Kidney (tissue), 14 donors: ENCODE data around the gene GMPPA. TPM values are rescaled to one million over a fixed set of nuclear protein-coding genes. Genes with fewer than 3 reads are reported as not detected.

Experiments
- DNase-seq, 5 donors: peaks; one replicate each; pipeline ENCODE4 v3.0.0-alpha.2; 2013 to 2020
- FAIRE-seq: peaks from 2 replicates; lab custom pipeline; 2012; peaks lifted over from hg19 to GRCh38; lab: Jason Lieb, UNC
- H3K27ac ChIP-seq, 2 donors: one replicate each; pipeline ENCODE4 v1.7.0; 2013; ENCODE audit warnings: low read depth in 2 of 2, low read length in 2 of 2, inconsistent platforms in 1 of 2
- H3K27me3 ChIP-seq: one replicate; pipeline ENCODE4 v1.7.1; 2013; ENCODE audit warnings: low read length, inconsistent platforms; ENCODE audit not compliant: control insufficient read depth, insufficient read depth
- H3K36me3 ChIP-seq, 3 donors: one replicate each; pipeline versions ENCODE4 v1.7.0 to v1.7.1; 2013; ENCODE audit warnings: low read length in 3 of 3, control low read depth in 1 of 3, inconsistent platforms in 1 of 3; ENCODE audit not compliant: insufficient read depth in 3 of 3, control insufficient read depth in 2 of 3
- H3K4me1 ChIP-seq, 3 donors: one replicate each; pipeline versions ENCODE4 v1.7.0 to v1.7.1; 2013; ENCODE audit warnings: low read length in 3 of 3, inconsistent platforms in 1 of 3, low read depth in 1 of 3; ENCODE audit not compliant: control insufficient read depth in 2 of 3, insufficient read depth in 2 of 3
- H3K4me3 ChIP-seq, 3 donors: one replicate each; pipeline versions ENCODE4 v1.7.0 to v1.8.1; 2013; ENCODE audit warnings: low read length in 3 of 3, control low read depth in 1 of 3, inconsistent platforms in 1 of 3
- H3K9ac ChIP-seq, 3 donors: one replicate each; pipeline versions ENCODE4 v1.7.0 to v1.7.1; 2013; ENCODE audit warnings: low read length in 3 of 3, control low read depth in 1 of 3, inconsistent platforms in 1 of 3
- H3K9me3 ChIP-seq, 3 donors: one replicate each; pipeline versions ENCODE4 v1.7.0 to v1.7.1; 2013; ENCODE audit warnings: low read length in 3 of 3, control low read depth in 1 of 3, inconsistent platforms in 1 of 3; ENCODE audit not compliant: control insufficient read depth in 2 of 3, insufficient read depth in 1 of 3
- CTCF ChIP-seq: IDR thresholded peaks from 3 replicates; pipeline ENCODE4 v1.5.1; 2012; ENCODE audit warnings: mild to moderate bottlenecking, moderate library complexity, borderline replicate concordance; ENCODE audit not compliant: insufficient read depth; ENCODE audit errors: extremely low read depth
- intact Hi-C: fragments of 100-400 bp; cut with DNase I; formaldehyde crosslinking; loops from one replicate; pipeline ENCODE4 v1.11.1; 2022
- polyA plus RNA-seq: library from polyadenylated mRNA; stranded (reverse); fragments of 350-450 nt; fragmentation: Illumina TruSeq; extraction: RNeasy Lipid Tissue Mini Kit (QIAGEN cat#74804); gene quantifications from one replicate; pipeline ENCODE4 v1.2.3, GENCODE V29; 2014; ENCODE audit warnings: low read depth, low replicate concordance; ENCODE audit not compliant: insufficient read depth
- total RNA-seq: library from RNA; stranded (reverse); fragmentation: NEBNext Ultra II Directional; extraction: Animal tissue kit (Norgen Biotek cat#: 25700); gene quantifications from one replicate; pipeline ENCODE4 v1.2.1, GENCODE V29; 2021
- donor health status: control.
- donor health status: control.
- donor health status: control.
- donor health status: control.
- donor health status: control.
- donor health status: DM: yes; HTN: yes; CAD: no.
- donor health status: Normal renal cell carcinoma (clear cell type).

The GMPPA gene
- total and polyA plus RNA-seq, 2 donors from 2014 or later, result 33.9 to 53.1 TPM

- Histone ChIP-seq H3K36me3 (no peaks in the 10 kb centered on the region), H3K9me3 (no peaks in the 10 kb centered on the region), H3K9ac (no peak overlapping the region), H3K27me3 (no peaks in the 10 kb centered on the region), H3K4me3 (no peak overlapping the region), H3K27ac (no peak overlapping the region), H3K4me1 (no peaks in the 10 kb centered on the region)
- intact Hi-C loops, result loop anchor here (10.0 kb wide), 1 partner anchor 51 kb away; no protein-coding TSS in a partner anchor
- no peak for TF ChIP-seq CTCF
- FAIRE-seq (no peak), DNase-seq (no peak)
These were observed 25.2 kb upstream of the GMPPA start for GRCh38 chr2:219473511-219473910.

- H3K36me3 ChIP-seq, result no peaks in the 10 kb centered on the region
- no peak overlapping the region for H3K4me3 ChIP-seq
- H3K4me1 ChIP-seq, result no peaks in the 10 kb centered on the region
- intact Hi-C loops, result loop anchor here (10.0 kb wide), 1 partner anchor 50 kb away; no protein-coding TSS in a partner anchor
- FAIRE-seq, result no peak
- DNase-seq, result no peak
- TF ChIP-seq CTCF, result no peak
- H3K27ac ChIP-seq, result no peak overlapping the region
- H3K9me3 ChIP-seq, result no peaks in the 10 kb centered on the region
- H3K9ac ChIP-seq, result no peak overlapping the region
- H3K27me3 ChIP-seq, result no peaks in the 10 kb centered on the region
These were observed 24.2 kb upstream of the GMPPA start for GRCh38 chr2:219474285-219475060.

- intact Hi-C loops, result loop anchor here (10.0 kb wide), 1 partner anchor 50 kb away; no protein-coding TSS in a partner anchor
- no peak for DNase-seq
- no peak for TF ChIP-seq CTCF
- Histone ChIP-seq H3K4me3 (no peak overlapping the region), H3K27ac (no peak overlapping the region), H3K9ac (no peak overlapping the region), H3K9me3 (no peaks in the 10 kb centered on the region), H3K4me1 (no peaks in the 10 kb centered on the region), H3K27me3 (no peaks in the 10 kb centered on the region), H3K36me3 (no peaks in the 10 kb centered on the region)
- FAIRE-seq, result no peak
These were observed 23.4 kb upstream of the GMPPA start for GRCh38 chr2:219475278-219475677.
